Esophagus squamous epithelium (tissue), 5 donors: ENCODE data around the gene PLCB4. TPM values are rescaled to one million over a fixed set of nuclear protein-coding genes. Genes with fewer than 3 reads are reported as not detected.

Experiments
- DNase-seq: peaks from one replicate; lab custom pipeline; 2025; lab: John Stamatoyannopoulos, UW
- H3K27ac ChIP-seq, 4 donors: fragments of 200-600 bp; sonication (generic); one replicate each; pipeline ENCODE4 v1.5.1; 2016 to 2019; ENCODE audit warnings: mild to moderate bottlenecking in 1 of 4
- H3K27me3 ChIP-seq, 4 donors: fragments of 200-600 bp; sonication (generic); 1 replicate in 3 of 4; 2 replicates in 1 of 4; pipeline versions ENCODE4 v1.5.1 to v1.6.0; 2017 to 2021; ENCODE audit warnings: antibody characterized with exemption in 1 of 4
- H3K36me3 ChIP-seq, 3 donors: fragments of 200-600 bp; sonication (generic); one replicate each; pipeline ENCODE4 v1.5.1; 2016 to 2019
- H3K4me1 ChIP-seq, 3 donors: fragments of 200-600 bp; sonication (generic); one replicate each; pipeline ENCODE4 v1.5.1; 2017 to 2019
- H3K4me3 ChIP-seq, 4 donors: fragments of 200-600 bp; sonication (generic); 1 replicate in 3 of 4; 2 replicates in 1 of 4; pipeline ENCODE4 v1.5.1; 2016 to 2019; ENCODE audit warnings: mild to moderate bottlenecking in 2 of 4, moderate library complexity in 1 of 4
- H3K9me3 ChIP-seq, 3 donors: fragments of 200-600 bp; sonication (generic); one replicate each; pipeline ENCODE4 v1.5.1; 2016 to 2019
- CTCF ChIP-seq, 6 experiments: fragments of 450-650 bp in 4 of 6; fragments of 200-600 bp in 2 of 6; sonication (generic) in 2 of 6; IDR thresholded peaks; one replicate each; pipeline ENCODE4 v1.5.1; 2016 to 2019; ENCODE audit warnings: antibody characterized with exemption in 6 of 6, mild to moderate bottlenecking in 4 of 6, moderate library complexity in 4 of 6
- POLR2A ChIP-seq, 4 donors: fragments of 450-650 bp; IDR thresholded peaks; one replicate each; pipeline ENCODE4 v1.6.1; 2017; ENCODE audit warnings: antibody characterized with exemption in 4 of 4, mild to moderate bottlenecking in 4 of 4, moderate library complexity in 3 of 4
- WGBS, 2 donors: methylation state at CpG; one replicate each; pipeline ENCODE4 v1.1.5; 2018; 5-methylcytosine and 5-hydroxymethylcytosine counted together
- intact Hi-C: fragments of 100-400 bp; cut with DNase I; formaldehyde crosslinking; loops from one replicate; pipeline ENCODE4 v1.15.0; 2022
- total RNA-seq, 4 donors: library from RNA; depleted of rRNA; stranded (reverse); fragments of >200 nt; gene quantifications; one replicate each; pipeline ENCODE4 v1.1.0, GENCODE V29; 2016
- donor health status: DM: yes; HTN: yes; CAD: no.

Gene PLCB4
- total RNA-seq, 4 donors from 2014 or later: 1.1 to 13.7 (median 2.8) TPM

- TF ChIP-seq CTCF (IDR thresholded peaks at IDR 0.05) (no peak), POLR2A (IDR thresholded peaks at IDR 0.05) (no peak)
- WGBS, 2 donors: 12 to 17% methylated on average over 3 of the region's 3 CpGs
- no peaks in the 10 kb centered on the region for H3K9me3 ChIP-seq
- H3K27ac ChIP-seq: peak overlapping the region in 3 of 4 donors; percentile 18 to 44 (median 39)
- H3K27me3 ChIP-seq: no peaks in the 10 kb centered on the region
- peaks cover 0 to 15% (median 0%) of the 10 kb centered on the region in 3 donors for H3K4me1 ChIP-seq
- H3K36me3 ChIP-seq: no peaks in the 10 kb centered on the region
- no peak for DNase-seq
- H3K4me3 ChIP-seq: no peak overlapping the region
- intact Hi-C loops: no loop called here
Measured at GRCh38 chr20:9214685-9215084, 145.8 kb downstream of the PLCB4 start.

GRCh38 chr20:9215539-9215938, 146.7 kb downstream of the PLCB4 start:
- H3K27me3 ChIP-seq: no peaks in the 10 kb centered on the region
- intact Hi-C loops: no loop called here
- DNase-seq: no peak
- H3K36me3 ChIP-seq: no peaks in the 10 kb centered on the region
- peak overlapping the region in 2 of 4 donors; percentile 39 to 44 for H3K27ac ChIP-seq
- H3K9me3 ChIP-seq: no peaks in the 10 kb centered on the region
- TF ChIP-seq POLR2A (IDR thresholded peaks at IDR 0.05): no peak
- peak in 4 of 6 experiments; percentile 8 to 51 (median 34) for TF ChIP-seq CTCF (IDR thresholded peaks at IDR 0.05)
- peaks cover 0 to 15% (median 0%) of the 10 kb centered on the region in 3 donors for H3K4me1 ChIP-seq
- 35 to 37% methylated on average over 2 of the region's 2 CpGs for WGBS, 2 donors
- no peak overlapping the region for H3K4me3 ChIP-seq

GRCh38 chr20:9218531-9218961, 149.7 kb downstream of the PLCB4 start:
- Histone ChIP-seq H3K4me1 (peaks cover 0 to 15% (median 0%) of the 10 kb centered on the region in 3 donors), H3K27me3 (no peaks in the 10 kb centered on the region), H3K9me3 (no peaks in the 10 kb centered on the region), H3K27ac (peak overlapping the region in 3 of 4 donors; percentile 42 to 73 (median 72)), H3K4me3 (no peak overlapping the region), H3K36me3 (no peaks in the 10 kb centered on the region)
- intact Hi-C loops: no loop called here
- TF ChIP-seq CTCF (IDR thresholded peaks at IDR 0.05): no peak
- no peak for TF ChIP-seq POLR2A (IDR thresholded peaks at IDR 0.05)
- WGBS, 2 donors: 55 to 81% methylated on average over 6 of the region's 6 CpGs
- no peak for DNase-seq

- H3K9me3 ChIP-seq: no peaks in the 10 kb centered on the region
- no peak overlapping the region for H3K4me3 ChIP-seq
- no peak for DNase-seq
- H3K4me1 ChIP-seq: no peaks in the 10 kb centered on the region
- H3K27ac ChIP-seq: no peak overlapping the region
- intact Hi-C loops: no loop called here
- H3K36me3 ChIP-seq: no peaks in the 10 kb centered on the region
- no peak for TF ChIP-seq POLR2A (IDR thresholded peaks at IDR 0.05)
- TF ChIP-seq CTCF (IDR thresholded peaks at IDR 0.05): no peak
- H3K27me3 ChIP-seq: no peaks in the 10 kb centered on the region
- WGBS, 2 donors: 78 to 84% methylated on average over 5 of the region's 6 CpGs
Measured at GRCh38 chr20:9220874-9221547, 152.1 kb downstream of the PLCB4 start.

- no peaks in the 10 kb centered on the region for H3K4me1 ChIP-seq
- no peaks in the 10 kb centered on the region for H3K36me3 ChIP-seq
- WGBS, 2 donors: 75 to 78% methylated on average over 4 of the region's 4 CpGs
- no peak for TF ChIP-seq CTCF (IDR thresholded peaks at IDR 0.05)
- TF ChIP-seq POLR2A (IDR thresholded peaks at IDR 0.05): no peak
- H3K4me3 ChIP-seq: no peak overlapping the region
- intact Hi-C loops: no loop called here
- H3K9me3 ChIP-seq: no peaks in the 10 kb centered on the region
- H3K27ac ChIP-seq: no peak overlapping the region
- no peak for DNase-seq
- H3K27me3 ChIP-seq: no peaks in the 10 kb centered on the region
Measured at GRCh38 chr20:9223296-9223695, 154.4 kb downstream of the PLCB4 start.
